ENCODE results near the gene CBX4. TPM values are rescaled to one million over a fixed set of nuclear protein-coding genes. Genes with fewer than 3 reads are reported as not detected.

Gene CBX4
- polyA plus RNA-seq, 1 donor (not counting 4 experiments of a cell fraction or from before 2014, with no cell fraction given): 7.0 TPM

DNA sequence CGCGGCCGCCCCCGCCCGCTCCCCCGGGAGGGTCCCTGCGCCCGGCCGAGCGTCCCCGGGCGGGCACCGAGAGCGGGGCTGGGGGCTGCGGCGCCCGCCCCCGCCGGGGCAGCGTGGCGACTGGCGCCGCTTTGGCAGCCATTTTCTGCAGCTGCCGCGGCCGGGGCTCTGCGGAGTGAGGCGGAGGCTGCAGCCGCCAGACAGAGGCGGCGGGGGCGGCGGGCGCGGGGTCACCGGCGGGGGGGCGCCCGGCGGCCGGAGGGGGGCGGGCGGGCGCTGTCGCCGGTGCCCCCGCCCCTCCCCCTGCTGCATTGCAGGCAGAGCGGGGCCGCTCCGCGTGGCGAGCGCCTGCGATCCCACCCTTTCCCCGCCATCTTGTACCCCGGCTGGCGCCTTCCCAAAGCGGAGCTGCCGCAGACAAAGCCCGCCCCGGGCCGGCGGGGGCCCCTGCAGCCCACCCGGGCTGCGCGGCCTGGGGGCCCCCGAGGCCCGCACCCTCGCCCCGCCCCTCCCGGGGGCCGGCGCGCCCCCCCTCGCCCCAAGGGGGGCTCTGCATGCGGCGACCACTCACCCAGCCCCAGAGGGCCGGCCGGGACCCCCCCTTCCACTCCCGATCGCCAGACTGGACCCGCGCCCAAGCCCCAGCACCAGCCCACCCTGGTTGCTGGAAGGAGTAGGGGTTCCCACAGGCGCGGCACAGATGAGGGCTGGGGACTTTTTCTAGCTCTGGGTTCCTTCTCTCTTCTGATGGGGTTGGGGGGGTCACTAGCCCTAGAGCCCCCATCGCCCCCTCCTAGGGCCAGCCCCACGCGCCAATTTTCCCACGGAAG is 25.7 kb downstream of the CBX4 start:
- Histone ChIP-seq H3K4me2 (ENCODE audit: control insufficient read depth, extremely low read depth, insufficient read depth, low read depth, low read length) (no peak overlapping the region), H3K79me2 (ENCODE audit: control insufficient read depth, insufficient read depth, low read length) (no peaks in the 10 kb centered on the region), H3K9ac (ENCODE audit: control insufficient read depth, extremely low read depth, insufficient read depth, low read length) (no peak overlapping the region), H3K27me3 (ENCODE audit: control insufficient read depth, extremely low read depth, insufficient read depth, low read length) (peaks cover 89% of the 10 kb centered on the region), H3K4me3 (ENCODE audit: control insufficient read depth in 2 of 3, extremely low read depth in 1 of 3, insufficient read depth in 2 of 3, low read depth in 1 of 3, low read length in 3 of 3) (peak overlapping the region in 1 of 3 experiments; percentile 38), H3K9me1 (ENCODE audit: control insufficient read depth, extremely low read depth, insufficient read depth, low read length) (no peaks in the 10 kb centered on the region), H3K9me3 (ENCODE audit: control insufficient read depth, low read depth, low read length) (no peaks in the 10 kb centered on the region), H4K20me1 (ENCODE audit: control insufficient read depth, extremely low read depth, insufficient read depth, low read length) (peaks cover 2% of the 10 kb centered on the region), H2AFZ (ENCODE audit: control insufficient read depth, low read length) (no peak overlapping the region), H3K27ac (ENCODE audit: control insufficient read depth, insufficient read depth, low read length) (no peak overlapping the region), H3K4me1 (ENCODE audit: control insufficient read depth, extremely low read depth, insufficient read depth, low read length) (peaks cover 5% of the 10 kb centered on the region), H3K36me3 (ENCODE audit: control insufficient read depth in 2 of 2, extremely low read depth in 1 of 2, insufficient read depth in 2 of 2, low read length in 2 of 2) (no peaks in the 10 kb centered on the region)
- FAIRE-seq (no peak), DNase-seq (ENCODE audit: low read depth, low spot score) (no peak)
- TF ChIP-seq, protein P1, sequence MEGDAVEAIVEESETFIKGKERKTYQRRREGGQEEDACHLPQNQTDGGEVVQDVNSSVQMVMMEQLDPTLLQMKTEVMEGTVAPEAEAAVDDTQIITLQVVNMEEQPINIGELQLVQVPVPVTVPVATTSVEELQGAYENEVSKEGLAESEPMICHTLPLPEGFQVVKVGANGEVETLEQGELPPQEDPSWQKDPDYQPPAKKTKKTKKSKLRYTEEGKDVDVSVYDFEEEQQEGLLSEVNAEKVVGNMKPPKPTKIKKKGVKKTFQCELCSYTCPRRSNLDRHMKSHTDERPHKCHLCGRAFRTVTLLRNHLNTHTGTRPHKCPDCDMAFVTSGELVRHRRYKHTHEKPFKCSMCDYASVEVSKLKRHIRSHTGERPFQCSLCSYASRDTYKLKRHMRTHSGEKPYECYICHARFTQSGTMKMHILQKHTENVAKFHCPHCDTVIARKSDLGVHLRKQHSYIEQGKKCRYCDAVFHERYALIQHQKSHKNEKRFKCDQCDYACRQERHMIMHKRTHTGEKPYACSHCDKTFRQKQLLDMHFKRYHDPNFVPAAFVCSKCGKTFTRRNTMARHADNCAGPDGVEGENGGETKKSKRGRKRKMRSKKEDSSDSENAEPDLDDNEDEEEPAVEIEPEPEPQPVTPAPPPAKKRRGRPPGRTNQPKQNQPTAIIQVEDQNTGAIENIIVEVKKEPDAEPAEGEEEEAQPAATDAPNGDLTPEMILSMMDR (optimal IDR thresholded peaks at IDR 0.05 in 1 of 3, IDR thresholded peaks at IDR 0.05 in 1 of 3, conservative IDR thresholded peaks at IDR 0.05 in 1 of 3; ENCODE audit: extremely low read depth in 1 of 3, insufficient read depth in 2 of 3, low read length in 3 of 3): no peak
- TF ChIP-seq EZH2 (IDR thresholded peaks at IDR 0.05; ENCODE audit: low read length): no peak
- dilution Hi-C loops (cut with MboI; ENCODE audit: extremely low pct_ligation_motif_present, low sequenced_read_pairs): no loop called here

DNA sequence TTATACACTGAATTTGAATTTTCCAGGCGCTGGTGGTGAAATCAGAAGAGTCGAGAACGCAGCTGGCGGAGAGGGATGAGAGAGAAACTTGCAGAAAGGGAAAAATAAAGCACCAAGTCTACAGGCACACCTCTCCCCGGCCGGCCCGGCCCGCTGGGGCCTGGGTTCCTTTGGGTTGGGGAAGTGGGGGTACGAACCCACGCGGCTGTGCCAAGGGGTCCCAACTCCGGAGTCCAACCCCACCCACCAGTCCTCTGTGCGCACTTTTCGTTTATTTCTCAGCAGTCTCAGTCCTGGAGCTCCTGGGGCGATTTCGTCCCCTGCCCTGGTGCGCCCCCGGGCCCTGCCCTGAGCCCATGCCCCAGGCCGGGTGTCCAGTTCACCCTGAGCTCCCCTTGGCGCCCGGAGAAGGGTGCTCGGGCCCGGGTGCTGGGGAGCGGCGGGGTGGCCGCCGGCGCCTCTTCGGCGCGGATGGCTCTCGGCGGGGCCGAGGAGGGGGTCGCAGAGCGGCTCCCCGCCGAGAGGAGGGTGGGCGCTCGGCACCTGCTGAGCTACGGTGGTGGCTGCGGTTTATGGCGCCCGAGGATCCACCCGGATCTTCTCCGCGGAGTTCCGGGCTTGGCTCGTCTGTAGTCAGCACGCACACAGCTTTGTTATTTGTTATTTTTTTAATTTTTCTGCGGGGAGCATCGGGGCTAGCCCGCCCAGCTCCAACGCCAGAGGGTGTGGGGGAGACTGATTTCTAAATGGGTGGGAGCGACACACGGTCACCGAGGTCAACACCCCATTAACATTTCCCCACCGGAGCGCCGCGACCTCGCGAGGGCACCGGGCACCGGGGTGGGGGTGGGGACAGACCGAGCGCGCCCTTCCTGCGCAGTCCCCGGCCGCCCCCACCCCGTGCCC is 26.6 kb downstream of the CBX4 start:
- DNase-seq (ENCODE audit: low read depth, low spot score) (no peak), FAIRE-seq (no peak)
- Histone ChIP-seq H3K27ac (ENCODE audit: control insufficient read depth, insufficient read depth, low read length) (no peak overlapping the region), H3K4me3 (ENCODE audit: control insufficient read depth in 2 of 3, extremely low read depth in 1 of 3, insufficient read depth in 2 of 3, low read depth in 1 of 3, low read length in 3 of 3) (peak overlapping the region; percentile 35 to 46 (median 38)), H3K9me3 (ENCODE audit: control insufficient read depth, low read depth, low read length) (no peaks in the 10 kb centered on the region), H3K4me1 (ENCODE audit: control insufficient read depth, extremely low read depth, insufficient read depth, low read length) (peaks cover 5% of the 10 kb centered on the region), H3K27me3 (ENCODE audit: control insufficient read depth, extremely low read depth, insufficient read depth, low read length) (peaks cover 89% of the 10 kb centered on the region), H3K79me2 (ENCODE audit: control insufficient read depth, insufficient read depth, low read length) (no peaks in the 10 kb centered on the region), H2AFZ (ENCODE audit: control insufficient read depth, low read length) (peak overlapping the region; percentile 22), H3K9me1 (ENCODE audit: control insufficient read depth, extremely low read depth, insufficient read depth, low read length) (no peaks in the 10 kb centered on the region), H4K20me1 (ENCODE audit: control insufficient read depth, extremely low read depth, insufficient read depth, low read length) (peaks cover 2% of the 10 kb centered on the region), H3K9ac (ENCODE audit: control insufficient read depth, extremely low read depth, insufficient read depth, low read length) (no peak overlapping the region), H3K4me2 (ENCODE audit: control insufficient read depth, extremely low read depth, insufficient read depth, low read depth, low read length) (peak overlapping the region; percentile 73), H3K36me3 (ENCODE audit: control insufficient read depth in 2 of 2, extremely low read depth in 1 of 2, insufficient read depth in 2 of 2, low read length in 2 of 2) (no peaks in the 10 kb centered on the region)
- dilution Hi-C loops (cut with MboI; ENCODE audit: extremely low pct_ligation_motif_present, low sequenced_read_pairs): no loop called here
- TF ChIP-seq, protein P1 (optimal IDR thresholded peaks at IDR 0.05 in 1 of 3, IDR thresholded peaks at IDR 0.05 in 1 of 3, conservative IDR thresholded peaks at IDR 0.05 in 1 of 3; ENCODE audit: extremely low read depth in 1 of 3, insufficient read depth in 2 of 3, low read length in 3 of 3): no peak
- peak; percentile 49 for TF ChIP-seq EZH2 (IDR thresholded peaks at IDR 0.05; ENCODE audit: low read length)

Data from keratinocyte (primary cell).